Measurements from ENCODE around the gene PSMA6. TPM values are rescaled to one million over a fixed set of nuclear protein-coding genes. Genes with fewer than 3 reads are reported as not detected.

The PSMA6 gene
- total RNA-seq, 4 donors from 2014 or later = 24.5 to 141 (median 81.2) TPM

DNA sequence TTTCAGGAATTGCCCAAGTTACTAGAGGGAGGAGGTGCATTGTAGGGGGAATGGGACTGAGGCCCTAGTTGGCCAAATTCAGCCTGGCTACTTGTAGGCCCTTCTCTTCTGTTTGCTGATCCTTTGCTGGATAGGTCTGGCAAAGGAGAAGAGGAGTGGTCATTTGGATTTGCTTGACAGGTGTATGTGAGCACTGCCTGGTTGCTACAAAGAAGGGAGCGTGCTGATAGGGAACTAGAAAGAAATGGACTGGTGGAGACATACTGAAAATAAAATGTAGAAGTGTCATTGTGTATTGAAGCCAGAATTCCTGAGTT is 3.6 kb downstream of the PSMA6 start:
- 88% methylated on average over 1 of the region's 1 CpG; no CpG with 5 or more reads in 1 of the 2 donors for WGBS, 2 donors (ENCODE audit: low coverage in 1 of 2)
- no peaks in the 10 kb centered on the region for H3K9me3 ChIP-seq
- no peaks in the 10 kb centered on the region for H3K36me3 ChIP-seq
- no peak overlapping the region for H3K27ac ChIP-seq
- H3K4me1 ChIP-seq = peaks cover 15 to 77% (median 28%) of the 10 kb centered on the region in 4 donors
- no peak for TF ChIP-seq POLR2AphosphoS5 (IDR thresholded peaks at IDR 0.05)
- no peak for TF ChIP-seq CTCF (IDR thresholded peaks at IDR 0.05)
- TF ChIP-seq EP300 (IDR thresholded peaks at IDR 0.05; ENCODE audit: low read depth) = no peak
- no peak for TF ChIP-seq POLR2A (IDR thresholded peaks at IDR 0.05)
- no peak overlapping the region for H3K4me3 ChIP-seq
- in situ Hi-C loops (cut with MboI; ENCODE audit: low pct_ligation_motif_present in 1 of 4, low pct_unique_long_range_greater_than_20kb in 1 of 4, low sequenced_read_pairs in 3 of 4) = loop anchor here in 2 of 4 donors (10.0 to 25.0 kb wide), 2 partner anchors 109 to 116 kb away; partner anchors contain the start of gene NFKBIA (in 2 of the 2)
- no peaks in the 10 kb centered on the region for H3K27me3 ChIP-seq
- DNase-seq = no peak
- intact Hi-C loops (cut with DNase I; ENCODE audit: low total_unique reads) = no loop called here

DNA sequence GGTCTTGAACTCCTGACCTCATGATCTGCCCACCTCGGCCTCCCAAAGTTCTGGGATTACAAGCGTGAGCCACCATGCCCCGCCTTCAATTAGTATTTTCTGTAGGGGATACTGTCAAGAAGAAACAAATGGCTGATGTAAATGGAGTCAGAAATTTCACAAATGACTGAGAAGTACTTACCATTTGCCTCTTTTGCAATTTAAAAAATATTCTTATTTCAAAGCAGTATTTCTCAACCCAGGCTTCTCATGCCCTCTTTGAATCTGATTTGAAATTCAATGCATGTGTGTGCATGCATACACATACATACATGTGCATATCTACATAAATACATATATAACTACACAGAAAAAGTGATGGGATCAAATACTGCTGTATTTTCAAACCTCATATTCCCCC is 4.4 kb downstream of the PSMA6 start:
- WGBS, 2 donors (ENCODE audit: low coverage in 1 of 2) = 85 to 100% methylated on average over 2 to 3 of the region's 3 CpGs
- in situ Hi-C loops (cut with MboI; ENCODE audit: low pct_ligation_motif_present in 1 of 4, low pct_unique_long_range_greater_than_20kb in 1 of 4, low sequenced_read_pairs in 3 of 4) = loop anchor here in 2 of 4 donors (10.0 to 25.0 kb wide), 2 partner anchors 108 to 116 kb away; partner anchors contain the start of gene NFKBIA (in 2 of the 2)
- intact Hi-C loops (cut with DNase I; ENCODE audit: low total_unique reads) = no loop called here

GRCh38 chr14:35297706-35298105 is 5.5 kb downstream of the PSMA6 start:
- H3K36me3 ChIP-seq = no peaks in the 10 kb centered on the region
- H3K4me3 ChIP-seq = no peak overlapping the region
- in situ Hi-C loops (cut with MboI; ENCODE audit: low pct_ligation_motif_present in 1 of 4, low pct_unique_long_range_greater_than_20kb in 1 of 4, low sequenced_read_pairs in 3 of 4) = loop anchor here in 2 of 4 donors (10.0 to 25.0 kb wide), 2 partner anchors 107 to 115 kb away; partner anchors contain the start of gene NFKBIA (in 2 of the 2)
- H3K9me3 ChIP-seq = no peaks in the 10 kb centered on the region
- intact Hi-C loops (cut with DNase I; ENCODE audit: low total_unique reads) = no loop called here
- peaks cover 15 to 87% (median 29%) of the 10 kb centered on the region in 4 donors for H3K4me1 ChIP-seq
- WGBS, 2 donors (ENCODE audit: low coverage in 1 of 2) = 80 to 84% methylated on average over 2 to 3 of the region's 3 CpGs
- H3K27ac ChIP-seq = peak overlapping the region in 2 of 4 donors; percentile 4 to 23
- no peaks in the 10 kb centered on the region for H3K27me3 ChIP-seq
- no peak for DNase-seq
- TF ChIP-seq CTCF (IDR thresholded peaks at IDR 0.05) = no peak
- TF ChIP-seq POLR2AphosphoS5 (IDR thresholded peaks at IDR 0.05) = no peak
- no peak for TF ChIP-seq POLR2A (IDR thresholded peaks at IDR 0.05)
- no peak for TF ChIP-seq EP300 (IDR thresholded peaks at IDR 0.05; ENCODE audit: low read depth)

More for the DNA sequence above, 4.4 kb downstream of the PSMA6 start:
- Histone ChIP-seq H3K27me3 (no peaks in the 10 kb centered on the region), H3K36me3 (no peaks in the 10 kb centered on the region), H3K9me3 (no peaks in the 10 kb centered on the region), H3K27ac (no peak overlapping the region), H3K4me1 (peaks cover 15 to 78% (median 26%) of the 10 kb centered on the region in 4 donors), H3K4me3 (no peak overlapping the region)
- TF ChIP-seq POLR2A (IDR thresholded peaks at IDR 0.05) (no peak), CTCF (IDR thresholded peaks at IDR 0.05) (no peak), EP300 (IDR thresholded peaks at IDR 0.05; ENCODE audit: low read depth) (no peak), POLR2AphosphoS5 (IDR thresholded peaks at IDR 0.05) (no peak)
- no peak for DNase-seq

GRCh38 chr14:35298351-35298750 is 6.2 kb downstream of the PSMA6 start:
- no peaks in the 10 kb centered on the region for H3K9me3 ChIP-seq
- DNase-seq = no peak
- H3K36me3 ChIP-seq = no peaks in the 10 kb centered on the region
- no peaks in the 10 kb centered on the region for H3K27me3 ChIP-seq
- in situ Hi-C loops (cut with MboI; ENCODE audit: low pct_ligation_motif_present in 1 of 4, low pct_unique_long_range_greater_than_20kb in 1 of 4, low sequenced_read_pairs in 3 of 4) = loop anchor here in 2 of 4 donors (10.0 to 25.0 kb wide), 2 partner anchors 106 to 114 kb away; partner anchors contain the start of gene NFKBIA (in 2 of the 2)
- intact Hi-C loops (cut with DNase I; ENCODE audit: low total_unique reads) = no loop called here
- H3K4me3 ChIP-seq = no peak overlapping the region
- TF ChIP-seq POLR2A (IDR thresholded peaks at IDR 0.05) (no peak), CTCF (IDR thresholded peaks at IDR 0.05) (no peak), POLR2AphosphoS5 (IDR thresholded peaks at IDR 0.05) (no peak), EP300 (IDR thresholded peaks at IDR 0.05; ENCODE audit: low read depth) (no peak)
- WGBS, 2 donors (ENCODE audit: low coverage in 1 of 2) = 78 to 84% methylated on average over 3 to 4 of the region's 4 CpGs
- H3K27ac ChIP-seq = no peak overlapping the region
- peaks cover 13 to 82% (median 26%) of the 10 kb centered on the region in 4 donors for H3K4me1 ChIP-seq
